ENCODE measurements around the gene CCR7. TPM values are rescaled to one million over a fixed set of nuclear protein-coding genes. Genes with fewer than 3 reads are reported as not detected.

The CCR7 gene
- total and polyA plus RNA-seq, 2 of the 4 experiments (the other 2 are of a cell fraction): 0.14 to 0.36 TPM

DNA sequence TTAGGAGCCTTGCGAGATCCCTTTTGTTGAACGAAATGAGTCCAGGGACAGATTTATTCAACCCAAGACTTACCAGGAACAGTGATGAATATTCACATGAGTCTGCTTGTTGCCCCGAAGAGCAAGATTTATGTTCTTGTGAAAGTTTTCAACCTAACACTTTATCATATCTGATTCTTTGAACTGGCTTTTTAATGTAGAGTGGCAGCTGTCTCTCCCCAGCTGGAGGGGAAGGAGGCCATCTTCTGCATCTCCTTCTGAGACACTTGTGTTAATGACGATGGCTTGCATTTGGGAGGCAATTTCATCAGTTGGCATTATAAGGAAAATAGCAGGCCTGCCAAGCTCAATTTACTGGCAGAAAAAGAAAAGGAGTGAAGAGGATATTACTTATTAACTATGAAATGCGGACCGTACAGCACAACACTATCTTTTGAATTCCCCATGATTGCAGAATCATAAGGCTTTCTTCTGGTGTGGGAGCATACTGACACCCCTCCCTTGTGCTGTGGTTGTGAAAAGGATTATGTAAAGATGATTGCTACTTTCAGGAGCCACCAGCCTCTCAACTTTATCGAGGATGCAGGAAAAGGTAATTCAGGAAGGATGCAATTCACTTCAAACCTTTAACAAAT lies 46.7 kb upstream of the CCR7 start:
- no peak for ATAC-seq (ENCODE audit: low read depth)
- Histone ChIP-seq H2BK5ac (ENCODE audit: low read depth, low read length, poor library complexity, severe bottlenecking) (no peak overlapping the region), H3K9me3 (ENCODE audit: control insufficient read depth, insufficient read depth, low read length) (no peaks in the 10 kb centered on the region), H2BK120ac (ENCODE audit: low read depth, low read length) (no peak overlapping the region), H2BK15ac (ENCODE audit: low read depth, low read length) (no peak overlapping the region), H3K14ac (replicated peaks; ENCODE audit: low read depth, low read length) (no peak overlapping the region), H4K20me1 (ENCODE audit: insufficient read depth, low read length) (no peaks in the 10 kb centered on the region), H3K79me1 (ENCODE audit: low read depth in 1 of 2, low read length in 2 of 2) (no peaks in the 10 kb centered on the region), H3K9me1 (ENCODE audit: insufficient read depth, low read length) (no peaks in the 10 kb centered on the region), H3K27ac (ENCODE audit: insufficient read depth, low read length) (no peak overlapping the region), H4K8ac (ENCODE audit: low read depth in 2 of 2, low read length in 2 of 2) (no peak overlapping the region), H4K91ac (ENCODE audit: insufficient read depth, low read depth, low read length) (no peak overlapping the region), H2AK5ac (ENCODE audit: low read depth, low read length) (no peak overlapping the region), H3K9ac (ENCODE audit: low read depth, low read length) (no peak overlapping the region), H2BK20ac (ENCODE audit: low read depth, low read length) (no peak overlapping the region), H2AFZ (replicated peaks; ENCODE audit: low read length, poor library complexity) (no peak overlapping the region), H3K4me3 (ENCODE audit: insufficient read depth, low read depth, low read length) (no peak overlapping the region), H3K27me3 (ENCODE audit: control insufficient read depth, insufficient read depth, low read length) (peaks cover 62% of the 10 kb centered on the region), H3K36me3 (ENCODE audit: control insufficient read depth, insufficient read depth, low read length) (no peaks in the 10 kb centered on the region), H3K4me1 (ENCODE audit: control insufficient read depth, insufficient read depth, low read length) (no peaks in the 10 kb centered on the region; the same call in 1 of the 2 replicates), H3K56ac (ENCODE audit: extremely low read depth, insufficient read depth, low read length) (no peak overlapping the region), H2AK9ac (replicated peaks; ENCODE audit: low read depth, low read length, poor library complexity) (no peak overlapping the region), H3K18ac (ENCODE audit: low read depth, low read length) (no peak overlapping the region), H3K4ac (ENCODE audit: low read depth, low read length) (no peak overlapping the region), H3K4me2 (ENCODE audit: low read depth, low read length) (no peak overlapping the region), H3K23ac (ENCODE audit: low read depth, low read length) (no peak overlapping the region), H4K5ac (ENCODE audit: low read depth, low read length) (no peak overlapping the region)
- in situ Hi-C loops (cut with MboI; ENCODE audit: low sequenced_read_pairs): no loop called here
- POLR2A ChIA-PET (ENCODE audit: unreplicated experiment): no interaction called here
- intact Hi-C loops (cut with micrococcal nuclease): no loop called here
- WGBS, 2 experiments (ENCODE audit: extremely low coverage in 2 of 2, insufficient read length in 1 of 2): no CpG with 5 or more reads among the region's 7 CpGs
- TF ChIP-seq POLR2A (IDR thresholded peaks at IDR 0.05; ENCODE audit: low read depth, low read length): no peak
- TF ChIP-seq MAFK (IDR thresholded peaks at IDR 0.05; ENCODE audit: low read depth, low read length): no peak
- TF ChIP-seq RAD21 (IDR thresholded peaks at IDR 0.05; ENCODE audit: low read length): no peak
- TF ChIP-seq NFE2L2 (IDR thresholded peaks at IDR 0.05; ENCODE audit: low read depth, low read length): no peak
- CTCF ChIA-PET: no interaction called here
- dilution Hi-C loops (cut with HindIII; ENCODE audit: low sequenced_read_pairs, unreplicated experiment): no loop called here
- no peak for DNase-seq
- BruUV-seq (replicated peaks): no TSS peak

All from IMR-90 (cell line).